Hepatocyte (in vitro differentiated cells): ENCODE results near the gene LRRC1. TPM values are rescaled to one million over a fixed set of nuclear protein-coding genes. Genes with fewer than 3 reads are reported as not detected.

Experiments
- DNase-seq: peaks from one replicate; pipeline ENCODE4 v3.0.0-alpha.2; 2016; ENCODE audit warnings: low spot score
- H2AFZ ChIP-seq: fragments of 200-600 bp; sonication (generic); 2 replicates; pipeline ENCODE4 v1.6.0; 2016; ENCODE audit warnings: antibody characterized with exemption, mild to moderate bottlenecking
- H3K27ac ChIP-seq: fragments of 200-600 bp; sonication (generic); 2 replicates; pipeline ENCODE4 v1.5.1; 2016; ENCODE audit warnings: mild to moderate bottlenecking
- H3K27me3 ChIP-seq: fragments of 200-600 bp; sonication (generic); 2 replicates; pipeline ENCODE4 v1.6.1; 2016
- H3K36me3 ChIP-seq: fragments of 200-600 bp; sonication (generic); replicated peaks from 2 replicates; pipeline ENCODE4 v1.5.1; 2016; ENCODE audit warnings: low read depth; ENCODE audit not compliant: insufficient read depth
- H3K4me1 ChIP-seq: fragments of 200-600 bp; sonication (generic); 2 replicates; pipeline ENCODE4 v1.5.1; 2016; ENCODE audit warnings: mild to moderate bottlenecking, moderate library complexity; ENCODE audit not compliant: insufficient read depth
- H3K4me2 ChIP-seq: fragments of 200-600 bp; sonication (generic); 2 replicates; pipeline ENCODE4 v1.6.0; 2016
- H3K4me3 ChIP-seq: fragments of 200-600 bp; sonication (generic); 2 replicates; pipeline ENCODE4 v1.5.1; 2016; ENCODE audit warnings: mild to moderate bottlenecking
- H3K79me2 ChIP-seq: fragments of 200-600 bp; sonication (generic); 2 replicates; pipeline ENCODE4 v1.6.0; 2017; ENCODE audit warnings: mild to moderate bottlenecking
- H3K9me2 ChIP-seq: fragments of 200-600 bp; sonication (generic); replicated peaks from 2 replicates; pipeline ENCODE4 v1.6.0; 2017; ENCODE audit warnings: mild to moderate bottlenecking; ENCODE audit not compliant: insufficient read depth
- H3K9me3 ChIP-seq: fragments of 200-600 bp; sonication (generic); 2 replicates; pipeline ENCODE4 v1.5.1; 2016; ENCODE audit warnings: low read depth, mild to moderate bottlenecking
- H4K20me1 ChIP-seq: fragments of 200-600 bp; sonication (generic); 2 replicates; pipeline ENCODE4 v1.6.0; 2016; ENCODE audit warnings: mild to moderate bottlenecking; ENCODE audit not compliant: insufficient read depth, poor library complexity, severe bottlenecking
- EZH2 ChIP-seq: fragments of 200-600 bp; sonication (generic); IDR thresholded peaks from 2 replicates; pipeline ENCODE4 v1.6.1; 2016; ENCODE audit warnings: antibody characterized with exemption, mild to moderate bottlenecking, borderline replicate concordance
- EZH2phosphoT487 ChIP-seq: fragments of 200-600 bp; sonication (generic); IDR thresholded peaks from one replicate; pipeline ENCODE4 v1.6.1; 2018; ENCODE audit warnings: antibody characterized with exemption, mild to moderate bottlenecking, low read depth, moderate library complexity; ENCODE audit not compliant: unreplicated experiment, severe bottlenecking
- WGBS: methylation state at CpG from one replicate; pipeline ENCODE4 v1.1.6; 2016; ENCODE audit warnings: low lambda C conversion rate; ENCODE audit errors: missing lambda C conversion rate; 5-methylcytosine and 5-hydroxymethylcytosine counted together
- polyA plus RNA-seq: library from polyadenylated mRNA; unstranded; fragments of >200 nt; fragmentation: Nextera tagmentation; extraction: Ambion mirVana; gene quantifications from 2 replicates; pipeline ENCODE4 v1.2.1, GENCODE V29; 2016
- total RNA-seq: library from RNA; depleted of rRNA; stranded (reverse); fragments of >200 nt; gene quantifications from 2 replicates; pipeline ENCODE4 v1.2.3, GENCODE V29; 2014
- TF ChIP-seq, protein P1 (sequence below): fragments of 200-600 bp; sonication (generic); IDR thresholded peaks from 2 replicates; pipeline ENCODE4 v1.5.1; 2016; ENCODE audit warnings: antibody characterized with exemption, mild to moderate bottlenecking; ENCODE audit not compliant: poor library complexity

LRRC1 gene
- total and polyA plus RNA-seq, 2 experiments from 2014 or later: 54.3 to 61.4 TPM

DNA sequence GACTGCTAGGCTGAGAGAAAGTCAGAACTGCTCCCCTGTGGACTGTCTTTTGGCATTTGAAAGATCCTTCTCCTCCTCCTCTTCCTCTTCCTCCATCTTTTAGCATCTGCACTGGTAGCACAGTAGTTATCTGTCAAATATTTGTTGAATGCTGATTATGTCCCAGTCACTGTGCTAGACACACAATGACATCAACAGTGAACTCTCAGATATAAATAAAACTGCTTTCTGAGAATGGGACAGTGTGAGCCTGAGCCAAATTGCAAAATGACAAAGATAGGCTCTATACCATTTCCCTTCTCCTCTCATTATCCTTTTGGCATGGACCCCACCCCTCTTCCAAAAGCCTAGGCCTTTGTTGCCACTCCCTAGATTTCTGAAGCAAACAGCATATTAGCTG is 27.9 kb upstream of the LRRC1 start:
- TF ChIP-seq EZH2 (no peak), EZH2phosphoT487 (no peak)
- TF ChIP-seq, protein P1, sequence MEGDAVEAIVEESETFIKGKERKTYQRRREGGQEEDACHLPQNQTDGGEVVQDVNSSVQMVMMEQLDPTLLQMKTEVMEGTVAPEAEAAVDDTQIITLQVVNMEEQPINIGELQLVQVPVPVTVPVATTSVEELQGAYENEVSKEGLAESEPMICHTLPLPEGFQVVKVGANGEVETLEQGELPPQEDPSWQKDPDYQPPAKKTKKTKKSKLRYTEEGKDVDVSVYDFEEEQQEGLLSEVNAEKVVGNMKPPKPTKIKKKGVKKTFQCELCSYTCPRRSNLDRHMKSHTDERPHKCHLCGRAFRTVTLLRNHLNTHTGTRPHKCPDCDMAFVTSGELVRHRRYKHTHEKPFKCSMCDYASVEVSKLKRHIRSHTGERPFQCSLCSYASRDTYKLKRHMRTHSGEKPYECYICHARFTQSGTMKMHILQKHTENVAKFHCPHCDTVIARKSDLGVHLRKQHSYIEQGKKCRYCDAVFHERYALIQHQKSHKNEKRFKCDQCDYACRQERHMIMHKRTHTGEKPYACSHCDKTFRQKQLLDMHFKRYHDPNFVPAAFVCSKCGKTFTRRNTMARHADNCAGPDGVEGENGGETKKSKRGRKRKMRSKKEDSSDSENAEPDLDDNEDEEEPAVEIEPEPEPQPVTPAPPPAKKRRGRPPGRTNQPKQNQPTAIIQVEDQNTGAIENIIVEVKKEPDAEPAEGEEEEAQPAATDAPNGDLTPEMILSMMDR: no peak
- Histone ChIP-seq H3K9me2 (no peaks in the 10 kb centered on the region), H3K27ac (no peak overlapping the region), H3K27me3 (no peaks in the 10 kb centered on the region), H3K4me2 (no peak overlapping the region), H3K4me1 (peaks cover 12% of the 10 kb centered on the region), H2AFZ (no peak overlapping the region), H3K36me3 (no peaks in the 10 kb centered on the region), H3K79me2 (no peaks in the 10 kb centered on the region), H3K4me3 (no peak overlapping the region), H3K9me3 (no peaks in the 10 kb centered on the region), H4K20me1 (no peaks in the 10 kb centered on the region)
- no peak for DNase-seq

DNA sequence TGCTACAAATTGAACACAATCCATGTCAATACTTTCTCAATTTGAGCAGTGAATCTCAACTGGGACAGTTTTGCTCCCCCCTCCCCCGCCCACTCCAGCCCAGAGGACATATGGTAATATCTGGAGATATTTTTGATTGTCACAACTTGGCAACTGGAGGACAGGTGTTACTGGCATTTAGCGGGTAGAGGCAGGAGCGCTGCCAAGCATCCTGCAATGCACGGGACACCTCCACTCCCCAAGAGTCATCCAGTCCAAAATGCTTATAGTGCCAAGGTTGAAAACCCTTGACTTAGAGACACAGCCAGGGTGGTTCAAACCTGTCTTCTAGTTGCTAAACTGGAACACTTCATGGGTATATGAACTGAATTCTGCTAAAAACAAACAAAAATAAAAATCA is 26.9 kb upstream of the LRRC1 start:
- Histone ChIP-seq H3K27me3 (no peaks in the 10 kb centered on the region), H3K4me1 (peaks cover 12% of the 10 kb centered on the region), H4K20me1 (no peaks in the 10 kb centered on the region), H3K4me2 (no peak overlapping the region), H3K36me3 (no peaks in the 10 kb centered on the region), H3K27ac (no peak overlapping the region), H2AFZ (no peak overlapping the region), H3K9me3 (no peaks in the 10 kb centered on the region), H3K4me3 (no peak overlapping the region), H3K79me2 (peaks cover 5% of the 10 kb centered on the region), H3K9me2 (no peaks in the 10 kb centered on the region)
- WGBS: 88% methylated on average over 4 of the region's 4 CpGs
- no peak for TF ChIP-seq EZH2
- no peak for TF ChIP-seq EZH2phosphoT487
- TF ChIP-seq, protein P1: no peak
- DNase-seq: no peak

DNA sequence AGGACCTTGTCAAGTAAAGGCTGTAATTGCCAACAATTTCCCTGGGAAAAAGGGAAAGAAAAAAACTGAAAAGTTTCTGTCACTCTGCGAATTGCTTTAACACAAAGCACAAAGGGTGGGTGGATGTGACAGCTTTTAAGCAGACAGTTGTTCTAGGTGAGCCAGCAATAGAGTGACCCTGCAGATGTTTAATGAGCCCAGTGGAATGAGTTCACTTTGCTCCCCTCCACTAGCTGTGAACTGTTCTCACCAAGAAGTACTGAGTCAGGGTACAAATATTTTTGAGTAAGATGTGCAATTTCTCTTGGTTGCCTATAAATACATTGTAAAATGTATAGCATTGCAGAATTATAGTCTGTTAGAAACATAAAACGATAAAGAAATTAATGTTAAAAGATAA is 26.2 kb upstream of the LRRC1 start:
- 86% methylated on average over 2 of the region's 2 CpGs for WGBS
- peaks cover 12% of the 10 kb centered on the region for H3K4me1 ChIP-seq
- H3K9me2 ChIP-seq: no peaks in the 10 kb centered on the region

More for the DNA sequence above, 26.2 kb upstream of the LRRC1 start:
- DNase-seq: no peak
- H3K27ac ChIP-seq: no peak overlapping the region
- H3K4me2 ChIP-seq: no peak overlapping the region
- H4K20me1 ChIP-seq: no peaks in the 10 kb centered on the region
- H3K27me3 ChIP-seq: no peaks in the 10 kb centered on the region
- no peak overlapping the region for H3K4me3 ChIP-seq
- TF ChIP-seq EZH2 (no peak), EZH2phosphoT487 (no peak)
- TF ChIP-seq, protein P1: no peak
- no peaks in the 10 kb centered on the region for H3K9me3 ChIP-seq
- no peaks in the 10 kb centered on the region for H3K36me3 ChIP-seq
- H2AFZ ChIP-seq: no peak overlapping the region
- peaks cover 8% of the 10 kb centered on the region for H3K79me2 ChIP-seq
